SK-N-SH treated with all-trans-retinoic acid at 6 μM for 48 hours (cell line): ENCODE results near the gene OCIAD1.

Experiments used
- ARNTL ChIP-seq: fragments of 450-650 bp; formaldehyde crosslinking; IDR thresholded peaks from 2 replicates; pipeline ENCODE4 v1.5.0; 2020; ENCODE audit warnings: low read depth, mild to moderate bottlenecking, moderate library complexity, borderline replicate concordance
- ZFP3 ChIP-seq: fragments of 250-450 bp; sonication (Bioruptor Pico); IDR thresholded peaks from 2 replicates; pipeline ENCODE4 v1.5.0; 2020; ENCODE audit warnings: mild to moderate bottlenecking, moderate library complexity
- ZFP30 ChIP-seq: fragments of 450-650 bp; formaldehyde crosslinking; IDR thresholded peaks from 2 replicates; pipeline ENCODE4 v1.5.0; 2022; ENCODE audit warnings: mild to moderate bottlenecking, moderate library complexity
- TF ChIP-seq, protein P1 (sequence below): fragments of 250-450 bp; sonication (Bioruptor Pico); IDR thresholded peaks from 2 replicates; pipeline ENCODE4 v1.5.1; 2021; ENCODE audit warnings: mild to moderate bottlenecking, moderate library complexity

DNA sequence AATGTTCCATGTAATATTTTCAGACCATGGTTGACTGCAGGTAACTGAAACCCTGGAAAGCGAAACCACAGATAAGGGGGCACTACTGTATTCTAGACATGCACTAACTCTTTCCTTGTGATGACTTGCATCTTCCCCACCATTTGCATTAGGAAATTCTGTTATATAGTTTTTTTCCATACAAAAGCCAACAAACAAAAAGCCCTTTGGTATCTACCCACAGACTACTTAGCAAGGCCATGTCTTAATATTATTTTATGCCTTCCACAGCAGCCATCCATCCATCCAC lies 23.5 kb downstream of the OCIAD1 start:
- TF ChIP-seq ZFP30 (CRISPR knock-in tag) = no peak
- no peak for TF ChIP-seq ZFP3 (CRISPR knock-in tag)
- TF ChIP-seq, protein P1, sequence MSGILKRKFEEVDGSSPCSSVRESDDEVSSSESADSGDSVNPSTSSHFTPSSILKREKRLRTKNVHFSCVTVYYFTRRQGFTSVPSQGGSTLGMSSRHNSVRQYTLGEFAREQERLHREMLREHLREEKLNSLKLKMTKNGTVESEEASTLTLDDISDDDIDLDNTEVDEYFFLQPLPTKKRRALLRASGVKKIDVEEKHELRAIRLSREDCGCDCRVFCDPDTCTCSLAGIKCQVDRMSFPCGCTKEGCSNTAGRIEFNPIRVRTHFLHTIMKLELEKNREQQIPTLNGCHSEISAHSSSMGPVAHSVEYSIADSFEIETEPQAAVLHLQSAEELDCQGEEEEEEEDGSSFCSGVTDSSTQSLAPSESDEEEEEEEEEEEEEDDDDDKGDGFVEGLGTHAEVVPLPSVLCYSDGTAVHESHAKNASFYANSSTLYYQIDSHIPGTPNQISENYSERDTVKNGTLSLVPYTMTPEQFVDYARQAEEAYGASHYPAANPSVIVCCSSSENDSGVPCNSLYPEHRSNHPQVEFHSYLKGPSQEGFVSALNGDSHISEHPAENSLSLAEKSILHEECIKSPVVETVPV (CRISPR knock-in tag) = no peak
- TF ChIP-seq ARNTL (CRISPR knock-in tag) = no peak
